IPS-18a (cell line): ENCODE measurements around the gene SLC27A5.
"Not testable (repeated sequence)": the region's sequence is repeated elsewhere in the genome, so short reads cannot be mapped to it uniquely, and the experiment has no call there.

ENCODE experiments used
- H3K27ac ChIP-seq: one replicate; pipeline ENCODE4 v1.5.1; 2013; ENCODE audit warnings: low read length
- H3K27me3 ChIP-seq: one replicate; pipeline ENCODE4 v1.6.1; 2013; ENCODE audit warnings: mild to moderate bottlenecking, low read length; ENCODE audit not compliant: control insufficient read depth, insufficient read depth
- H3K36me3 ChIP-seq: one replicate; pipeline ENCODE4 v1.6.1; 2013; ENCODE audit warnings: low read depth, low read length; ENCODE audit not compliant: control insufficient read depth
- H3K4me1 ChIP-seq: one replicate; pipeline ENCODE4 v1.6.1; 2013; ENCODE audit warnings: low read depth, low read length; ENCODE audit not compliant: control insufficient read depth
- H3K4me3 ChIP-seq: one replicate; pipeline ENCODE4 v1.5.1; 2013; ENCODE audit warnings: low read length
- H3K9ac ChIP-seq: one replicate; pipeline ENCODE4 v1.6.1; 2013; ENCODE audit warnings: mild to moderate bottlenecking, low read length, moderate library complexity
- H3K9me3 ChIP-seq: one replicate; pipeline ENCODE4 v1.6.1; 2013; ENCODE audit warnings: low read depth, low read length; ENCODE audit not compliant: control insufficient read depth

The SLC27A5 gene

DNA sequence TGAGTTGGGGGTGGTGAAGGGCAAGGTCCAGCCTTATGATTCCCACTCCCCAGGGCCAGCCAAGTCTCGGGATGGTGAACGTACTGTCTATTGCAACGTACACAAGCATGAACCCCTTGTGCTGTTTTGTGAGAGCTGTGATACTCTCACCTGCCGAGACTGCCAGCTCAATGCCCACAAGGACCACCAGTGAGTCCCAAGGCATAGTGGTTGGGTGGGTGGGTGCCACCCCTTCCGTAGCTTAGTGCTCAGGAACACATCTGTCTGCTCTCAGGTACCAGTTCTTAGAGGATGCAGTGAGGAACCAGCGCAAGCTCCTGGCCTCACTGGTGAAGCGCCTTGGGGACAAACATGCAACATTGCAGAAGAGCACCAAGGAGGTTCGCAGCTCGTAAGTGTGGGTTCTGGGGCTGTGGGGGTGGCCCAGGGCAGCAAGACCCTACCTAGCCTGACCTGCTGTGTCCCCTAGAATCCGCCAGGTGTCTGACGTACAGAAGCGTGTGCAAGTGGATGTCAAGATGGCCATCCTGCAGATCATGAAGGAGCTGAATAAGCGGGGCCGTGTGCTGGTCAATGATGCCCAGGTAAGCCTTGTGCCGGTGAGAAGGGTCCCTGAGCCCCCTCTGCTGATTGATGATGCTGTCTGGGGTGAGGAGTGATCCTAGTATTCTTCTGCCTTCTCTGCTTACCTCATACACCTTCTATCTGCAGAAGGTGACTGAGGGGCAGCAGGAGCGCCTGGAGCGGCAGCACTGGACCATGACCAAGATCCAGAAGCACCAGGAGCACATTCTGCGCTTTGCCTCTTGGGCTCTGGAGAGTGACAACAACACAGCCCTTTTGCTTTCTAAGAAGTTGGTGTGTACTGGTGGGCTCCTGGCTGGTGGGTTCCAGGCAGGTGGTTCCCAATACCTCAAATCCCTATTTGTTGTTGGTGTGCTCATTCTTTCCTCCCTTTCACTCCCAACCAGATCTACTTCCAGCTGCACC is 35.8 kb upstream of the SLC27A5 start:
- no peak overlapping the region for H3K9ac ChIP-seq
- peaks cover 71% of the 10 kb centered on the region for H3K36me3 ChIP-seq
- no peak overlapping the region for H3K27ac ChIP-seq
- no peak overlapping the region for H3K4me3 ChIP-seq
- H3K9me3 ChIP-seq = no peaks in the 10 kb centered on the region
- peaks cover 2% of the 10 kb centered on the region for H3K27me3 ChIP-seq
- no peaks in the 10 kb centered on the region for H3K4me1 ChIP-seq

- H3K27ac ChIP-seq = no peak overlapping the region
- H3K9ac ChIP-seq = peak overlapping the region; percentile 68
- peaks cover 55% of the 10 kb centered on the region for H3K36me3 ChIP-seq
- H3K4me1 ChIP-seq = no peaks in the 10 kb centered on the region
- no peaks in the 10 kb centered on the region for H3K9me3 ChIP-seq
- H3K4me3 ChIP-seq = peak overlapping the region; percentile 94
- H3K27me3 ChIP-seq = peaks cover 16% of the 10 kb centered on the region
These were observed 34.3 kb upstream of the SLC27A5 start for GRCh38 chr19:58546019-58546530.

DNA sequence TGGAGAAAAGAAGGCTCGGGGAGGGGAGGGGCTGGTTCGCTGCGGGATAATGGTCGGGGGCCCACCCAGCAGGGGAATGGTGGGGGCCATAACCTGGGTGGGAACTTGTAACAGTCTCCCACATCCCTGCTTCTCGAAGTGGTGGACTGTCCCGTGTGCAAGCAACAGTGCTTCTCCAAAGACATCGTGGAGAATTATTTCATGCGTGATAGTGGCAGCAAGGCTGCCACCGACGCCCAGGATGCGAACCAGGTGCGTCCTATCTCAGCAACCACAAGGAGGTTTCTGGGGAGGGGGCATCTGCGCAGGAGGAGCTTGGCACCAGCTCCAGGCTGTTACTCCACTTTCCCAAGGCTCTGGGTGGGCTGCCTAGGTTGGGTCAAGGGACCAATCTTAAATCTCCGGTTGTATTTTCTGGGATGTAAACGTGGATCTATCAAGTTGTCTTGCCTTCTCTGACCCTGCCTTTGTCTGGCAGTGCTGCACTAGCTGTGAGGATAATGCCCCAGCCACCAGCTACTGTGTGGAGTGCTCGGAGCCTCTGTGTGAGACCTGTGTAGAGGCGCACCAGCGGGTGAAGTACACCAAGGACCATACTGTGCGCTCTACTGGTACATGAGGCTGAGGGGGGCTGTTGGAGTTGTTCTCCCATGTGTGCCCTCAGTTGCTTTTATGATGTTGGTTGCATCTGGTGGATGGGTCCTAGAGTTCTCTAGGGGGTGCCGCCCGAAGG is 33.7 kb upstream of the SLC27A5 start:
- H3K36me3 ChIP-seq = peaks cover 49% of the 10 kb centered on the region
- no peak overlapping the region for H3K27ac ChIP-seq
- H3K27me3 ChIP-seq = peaks cover 21% of the 10 kb centered on the region
- no peaks in the 10 kb centered on the region for H3K4me1 ChIP-seq
- peak overlapping the region; percentile 94 for H3K4me3 ChIP-seq
- H3K9me3 ChIP-seq = no peaks in the 10 kb centered on the region
- peak overlapping the region; percentile 68 for H3K9ac ChIP-seq

DNA sequence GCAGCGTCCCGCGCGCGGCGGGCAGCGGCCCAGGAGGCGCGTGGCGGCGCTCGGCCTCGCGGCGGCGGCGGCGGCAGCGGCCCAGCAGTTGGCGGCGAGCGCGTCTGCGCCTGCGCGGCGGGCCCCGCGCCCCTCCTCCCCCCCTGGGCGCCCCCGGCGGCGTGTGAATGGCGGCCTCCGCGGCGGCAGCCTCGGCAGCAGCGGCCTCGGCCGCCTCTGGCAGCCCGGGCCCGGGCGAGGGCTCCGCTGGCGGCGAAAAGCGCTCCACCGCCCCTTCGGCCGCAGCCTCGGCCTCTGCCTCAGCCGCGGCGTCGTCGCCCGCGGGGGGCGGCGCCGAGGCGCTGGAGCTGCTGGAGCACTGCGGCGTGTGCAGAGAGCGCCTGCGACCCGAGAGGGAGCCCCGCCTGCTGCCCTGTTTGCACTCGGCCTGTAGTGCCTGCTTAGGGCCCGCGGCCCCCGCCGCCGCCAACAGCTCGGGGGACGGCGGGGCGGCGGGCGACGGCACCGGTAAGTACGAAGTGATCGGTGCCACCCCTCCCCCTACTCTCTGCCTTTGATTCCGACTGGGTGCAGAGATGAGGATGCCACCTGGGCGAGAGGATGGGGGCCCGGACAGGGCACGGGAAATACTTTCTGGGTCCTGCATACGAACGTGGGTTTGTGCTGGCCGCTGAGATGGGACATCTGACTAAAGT is 32.9 kb upstream of the SLC27A5 start:
- H3K9me3 ChIP-seq = no peaks in the 10 kb centered on the region
- H3K4me1 ChIP-seq = no peaks in the 10 kb centered on the region
- H3K9ac ChIP-seq = peak overlapping the region; percentile 68
- peaks cover 42% of the 10 kb centered on the region for H3K36me3 ChIP-seq
- H3K4me3 ChIP-seq = peak overlapping the region; percentile 94
- peaks cover 26% of the 10 kb centered on the region for H3K27me3 ChIP-seq
- H3K27ac ChIP-seq = no peak overlapping the region

DNA sequence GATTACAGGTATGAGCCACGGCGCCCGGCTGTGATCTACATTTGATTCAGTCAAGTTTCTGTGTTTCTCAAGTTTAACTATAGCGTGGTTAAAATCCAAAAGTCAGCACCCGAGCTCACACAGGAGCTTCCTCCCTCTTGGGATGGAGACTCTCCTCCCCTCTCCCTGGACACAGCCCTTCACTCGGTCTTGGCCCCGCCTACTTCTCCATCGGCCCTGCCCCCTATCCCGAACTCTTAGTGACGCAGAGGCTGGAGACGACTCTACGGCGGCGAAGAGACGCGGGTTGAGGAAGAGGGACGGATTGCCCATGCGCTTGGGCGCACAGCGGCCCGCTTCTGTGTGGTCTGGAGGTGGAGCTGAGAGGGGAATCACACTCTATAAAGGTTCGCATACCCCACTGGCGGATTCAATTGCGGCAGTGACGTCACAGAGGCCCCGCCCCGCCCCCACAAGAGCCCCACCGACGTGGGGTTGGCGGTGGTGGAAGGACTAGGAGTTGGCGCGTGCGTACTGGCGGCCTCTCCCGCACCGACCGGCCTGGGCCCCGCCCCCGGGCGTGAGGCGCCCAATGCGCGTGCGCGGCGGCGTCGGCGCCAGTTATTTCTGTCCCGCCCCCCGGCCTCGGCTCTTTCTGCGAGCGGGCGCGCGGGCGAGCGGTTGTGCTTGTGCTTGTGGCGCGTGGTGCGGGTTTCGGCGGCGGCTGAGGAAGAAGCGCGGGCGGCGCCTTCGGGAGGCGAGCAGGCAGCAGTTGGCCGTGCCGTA is 32.2 kb upstream of the SLC27A5 start, which contains the start of gene TRIM28:
TRIM28 (plus strand) TSS at position 239 of the 765 bp plus-strand sequence. CDS start 694 bp downstream, outside the sequence.
- peaks cover 35% of the 10 kb centered on the region for H3K36me3 ChIP-seq
- no peaks in the 10 kb centered on the region for H3K4me1 ChIP-seq
- H3K4me3 ChIP-seq = peak within 1 kb of the TSS; percentile 94
- H3K27ac ChIP-seq = peak within 1 kb of the TSS; percentile 28
- H3K9ac ChIP-seq = peak within 1 kb of the TSS; percentile 68
- peaks cover 33% of the 10 kb centered on the region for H3K27me3 ChIP-seq
- H3K9me3 ChIP-seq = no peaks in the 10 kb centered on the region

- Histone ChIP-seq H3K36me3 (peaks cover 23% of the 10 kb centered on the region), H3K27me3 (peaks cover 34% of the 10 kb centered on the region)
- H3K9me3 ChIP-seq, H3K9ac ChIP-seq, H3K4me3 ChIP-seq, H3K4me1 ChIP-seq, H3K27ac ChIP-seq: not testable (repeated sequence)
These were observed 31.0 kb upstream of the SLC27A5 start for GRCh38 chr19:58542641-58543372.

GRCh38 chr19:58539169-58539559 is 27.4 kb upstream of the SLC27A5 start:
- Histone ChIP-seq H3K4me3 (peak overlapping the region; percentile 59), H3K9ac (peak overlapping the region; percentile 86), H3K27ac (peak overlapping the region; percentile 94), H3K27me3 (peaks cover 34% of the 10 kb centered on the region)
- H3K36me3 ChIP-seq, H3K9me3 ChIP-seq, H3K4me1 ChIP-seq: not testable (repeated sequence)

GRCh38 chr19:58538257-58539168 is 26.7 kb upstream of the SLC27A5 start:
- H3K4me1 ChIP-seq = peaks cover 5% of the 10 kb centered on the region
- H3K27ac ChIP-seq = peak overlapping the region; percentile 94
- peaks cover 34% of the 10 kb centered on the region for H3K27me3 ChIP-seq
- H3K4me3 ChIP-seq = peak overlapping the region; percentile 59
- no peaks in the 10 kb centered on the region for H3K36me3 ChIP-seq
- H3K9me3 ChIP-seq = no peaks in the 10 kb centered on the region
- H3K9ac ChIP-seq = peak overlapping the region; percentile 86

- Histone ChIP-seq H3K27me3 (peaks cover 27% of the 10 kb centered on the region), H3K9me3 (no peaks in the 10 kb centered on the region), H3K4me1 (peaks cover 5% of the 10 kb centered on the region), H3K36me3 (no peaks in the 10 kb centered on the region), H3K27ac (no peak overlapping the region), H3K4me3 (no peak overlapping the region), H3K9ac (peak overlapping the region; percentile 86)
These were observed 25.3 kb upstream of the SLC27A5 start for GRCh38 chr19:58536852-58537798.
